ENCODE data around the gene NALCN.

The NALCN gene

DNA sequence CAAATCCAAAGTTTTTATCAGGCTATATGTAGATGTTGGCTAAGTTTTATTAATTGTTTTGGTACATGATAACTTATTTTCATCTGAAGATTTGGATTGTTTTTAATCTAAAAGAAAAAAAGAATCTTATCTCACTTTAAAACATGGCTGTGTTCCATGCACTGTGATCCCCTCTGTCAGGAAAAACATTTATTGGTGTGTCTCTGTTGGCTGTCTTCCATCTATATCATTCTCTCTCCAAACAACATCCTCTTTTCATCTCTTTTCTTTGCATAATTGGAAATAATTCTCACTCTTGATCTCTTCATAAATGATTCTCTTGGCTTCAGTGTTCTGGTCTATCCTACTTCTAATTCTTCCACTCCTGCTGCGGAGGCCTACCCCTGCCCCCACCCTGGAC, 4.2 kb downstream of the NALCN start:
- no peak for DNase-seq

DNA sequence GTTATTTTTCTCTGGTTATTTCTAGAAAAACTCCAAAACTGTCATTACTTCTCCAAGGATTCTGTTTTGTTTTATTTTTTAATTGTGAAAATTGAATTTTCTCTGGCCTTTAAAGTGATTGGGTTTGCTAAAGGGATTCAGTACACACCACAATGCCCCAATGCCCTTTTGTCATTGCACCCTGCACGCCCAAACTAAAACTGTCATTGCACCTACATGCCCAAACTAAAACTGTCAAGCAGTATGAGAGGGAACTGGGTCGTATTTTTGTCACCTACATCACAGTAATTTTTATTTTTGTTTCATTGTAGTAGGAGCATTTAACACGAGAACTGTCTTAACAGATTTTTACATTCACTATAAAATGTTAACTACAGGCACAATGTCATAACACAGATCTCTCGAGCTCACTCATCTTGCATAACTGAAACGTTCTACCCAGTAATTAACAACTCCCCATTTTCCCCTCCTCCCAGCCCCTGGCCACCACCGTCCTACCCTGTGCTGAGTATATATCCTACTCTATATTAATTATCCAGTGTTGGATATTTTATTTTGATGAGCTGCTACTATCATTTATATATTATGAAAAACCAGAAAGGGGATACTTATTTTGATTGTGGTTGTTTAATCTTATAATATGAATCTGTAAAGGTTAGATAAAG, 7.2 kb downstream of the NALCN start:
- DNase-seq = no peak

- DNase-seq = no peak
Measured at GRCh38 chr13:101408154-101408553, 8.2 kb downstream of the NALCN start.

DNA sequence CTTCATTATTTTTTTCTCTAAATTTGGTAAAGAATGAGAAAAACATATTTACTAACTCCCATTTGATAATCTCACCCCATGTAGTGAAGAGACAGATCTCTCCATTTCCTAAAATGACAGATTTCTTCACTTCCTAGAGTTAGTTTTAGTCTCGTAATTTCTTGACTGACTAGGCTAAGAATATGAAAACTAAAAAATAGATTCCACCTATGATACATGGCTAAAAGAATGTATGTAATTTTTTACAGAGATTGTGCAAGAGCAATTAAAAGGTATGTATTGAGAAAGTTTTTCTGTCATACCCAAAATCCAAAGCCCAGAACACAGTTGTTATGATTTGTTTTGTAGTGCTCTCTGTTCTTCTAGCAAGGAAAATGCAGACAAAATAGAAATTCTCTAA, 9.5 kb downstream of the NALCN start:
- DNase-seq = no peak

- DNase-seq = no peak
Measured at GRCh38 chr13:101401196-101401595, 15.1 kb downstream of the NALCN start.

DNA sequence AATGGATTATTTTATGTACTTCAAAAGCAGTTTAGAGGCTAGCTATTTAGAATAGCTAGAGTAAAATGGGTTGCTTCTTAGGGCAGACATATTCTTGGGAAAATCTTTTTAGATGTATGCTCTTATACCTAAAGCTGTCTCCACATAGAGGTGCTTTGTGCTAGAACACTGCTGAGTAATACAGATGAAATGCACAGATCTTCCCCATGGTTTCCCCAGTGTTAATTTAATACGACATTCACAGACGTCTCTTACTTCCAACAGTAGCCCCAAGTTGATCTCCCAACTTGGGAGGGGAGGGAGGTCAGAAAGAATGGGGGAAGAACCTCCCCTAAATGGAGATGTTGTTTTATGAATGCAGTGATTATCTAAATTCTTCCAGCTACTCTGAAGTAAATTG, 16.9 kb downstream of the NALCN start:
- no peak for DNase-seq

GRCh38 chr13:101398920-101399319, 17.4 kb downstream of the NALCN start:
- no peak for DNase-seq

DNA sequence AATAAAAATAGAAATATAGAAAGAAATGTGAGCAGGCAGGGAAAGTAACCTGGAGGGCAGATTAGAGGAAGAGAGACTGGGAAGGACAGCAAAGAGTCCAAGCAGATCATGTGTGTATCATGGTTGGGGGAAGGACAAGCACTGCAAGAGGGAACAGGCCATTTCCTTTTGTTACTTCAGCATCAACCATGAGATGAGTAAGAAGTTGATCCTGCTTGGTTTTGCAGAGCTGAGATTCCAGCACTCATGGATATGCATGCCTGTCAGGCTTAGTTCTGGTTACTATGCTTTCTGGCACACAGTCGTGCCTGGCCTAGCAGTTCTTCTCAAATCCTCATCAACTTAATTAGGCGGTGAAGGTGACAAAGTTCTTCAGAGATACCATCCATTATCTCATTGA, 18.1 kb downstream of the NALCN start:
- no peak for DNase-seq

- DNase-seq = no peak
Measured at GRCh38 chr13:101397742-101398141, 18.6 kb downstream of the NALCN start.

DNA sequence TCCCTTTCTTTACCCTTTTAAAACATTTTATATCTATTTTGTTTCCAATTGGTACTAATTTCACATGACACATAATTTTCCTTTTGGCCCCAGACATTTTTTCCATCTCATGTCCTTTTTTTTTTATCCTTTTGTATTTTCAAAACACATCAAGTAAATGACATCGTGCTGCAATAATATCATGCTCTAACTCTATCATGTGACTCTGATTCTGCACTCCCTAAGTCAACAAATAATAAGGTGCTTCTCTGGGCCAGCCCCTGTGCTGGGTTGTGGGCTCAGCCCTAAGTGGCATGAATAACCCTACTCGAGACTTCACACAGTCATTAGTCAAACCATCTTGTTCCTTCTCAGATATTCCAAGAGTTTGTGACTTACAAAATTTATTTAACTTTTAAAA, 21.7 kb downstream of the NALCN start:
- DNase-seq = no peak

- DNase-seq = no peak
Measured at GRCh38 chr13:101393140-101393539, 23.2 kb downstream of the NALCN start.

- DNase-seq = no peak
Measured at GRCh38 chr13:101390461-101390860, 25.8 kb downstream of the NALCN start.

DNA sequence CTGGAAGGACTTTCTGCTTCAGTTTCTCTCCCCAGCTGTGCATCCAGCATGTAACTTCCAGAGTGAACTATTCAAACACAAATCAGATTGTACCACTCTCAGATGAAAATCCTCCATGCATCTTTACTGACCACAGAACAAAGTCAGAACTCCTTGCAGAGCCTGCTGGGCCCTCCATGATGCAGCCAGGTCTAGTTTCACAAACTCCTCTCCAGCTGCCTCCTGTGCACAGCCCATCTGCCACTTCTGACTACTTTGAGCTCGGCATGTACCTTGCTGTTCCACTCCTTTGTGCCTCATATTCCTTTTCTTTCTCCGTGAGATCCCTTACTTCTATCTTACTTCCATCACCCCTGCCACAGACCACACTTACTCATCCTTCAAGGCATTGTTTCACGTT, 31.4 kb downstream of the NALCN start:
- DNase-seq = no peak

DNA sequence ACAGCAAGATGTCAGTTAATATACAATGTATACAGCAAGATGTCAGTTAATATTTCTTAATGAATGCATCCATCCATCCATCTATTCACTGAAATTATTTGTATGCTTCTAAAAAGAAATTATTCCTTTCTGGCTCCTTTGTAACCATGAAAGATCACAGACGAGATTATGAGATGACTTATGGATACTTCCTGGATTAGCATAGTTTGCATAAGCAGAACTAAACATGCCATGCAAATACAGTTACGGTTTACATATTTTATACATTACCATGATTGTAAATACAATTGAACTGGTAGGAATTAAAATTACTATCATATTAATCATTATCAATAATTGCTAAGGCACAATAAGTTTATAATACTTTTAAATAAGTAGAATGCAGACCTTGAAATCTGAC, 32.7 kb downstream of the NALCN start:
- DNase-seq = no peak

DNA sequence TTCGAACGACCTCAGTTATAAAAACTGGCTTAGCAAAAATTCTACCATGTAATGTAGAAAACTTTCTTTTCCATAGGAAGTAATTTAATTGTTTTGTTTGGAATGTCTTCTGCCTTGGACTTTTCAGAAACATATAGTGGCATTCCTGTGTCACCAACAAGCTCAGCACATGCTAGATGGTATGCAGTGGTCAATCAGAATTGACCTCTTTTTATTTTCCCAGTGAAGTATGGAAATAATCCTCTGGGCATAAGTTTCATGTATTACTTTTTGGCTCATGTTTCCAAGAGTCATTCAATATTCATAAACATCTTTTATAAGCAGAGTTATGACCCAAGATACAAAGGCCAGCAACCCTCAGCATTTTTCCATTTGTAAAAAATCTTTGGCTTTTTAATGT, 33.6 kb downstream of the NALCN start:
- DNase-seq = no peak

- DNase-seq = no peak
Measured at GRCh38 chr13:101382086-101382485, 34.2 kb downstream of the NALCN start.

- no peak for DNase-seq
Measured at GRCh38 chr13:101360525-101360924, 55.8 kb downstream of the NALCN start.

DNA sequence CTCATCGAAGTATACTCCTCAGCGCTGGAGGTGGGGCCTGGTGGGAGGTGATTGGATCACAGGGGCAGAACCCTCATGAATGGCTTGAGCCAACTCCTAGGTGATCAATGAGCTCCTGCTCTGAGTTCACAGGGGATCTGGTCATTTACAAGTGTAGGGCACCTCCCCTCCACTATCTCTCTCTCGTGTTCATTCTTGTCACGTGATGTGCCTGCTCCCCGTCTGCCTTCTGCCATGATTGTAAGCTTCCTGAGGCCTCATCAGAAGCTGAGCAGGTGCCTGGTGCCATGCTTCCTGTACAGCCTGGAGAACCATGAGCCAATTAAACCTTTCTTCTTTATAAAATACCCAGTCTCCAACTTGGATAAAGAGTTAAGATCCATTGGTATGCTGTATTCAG, 61.4 kb downstream of the NALCN start:
- no peak for DNase-seq

DNA sequence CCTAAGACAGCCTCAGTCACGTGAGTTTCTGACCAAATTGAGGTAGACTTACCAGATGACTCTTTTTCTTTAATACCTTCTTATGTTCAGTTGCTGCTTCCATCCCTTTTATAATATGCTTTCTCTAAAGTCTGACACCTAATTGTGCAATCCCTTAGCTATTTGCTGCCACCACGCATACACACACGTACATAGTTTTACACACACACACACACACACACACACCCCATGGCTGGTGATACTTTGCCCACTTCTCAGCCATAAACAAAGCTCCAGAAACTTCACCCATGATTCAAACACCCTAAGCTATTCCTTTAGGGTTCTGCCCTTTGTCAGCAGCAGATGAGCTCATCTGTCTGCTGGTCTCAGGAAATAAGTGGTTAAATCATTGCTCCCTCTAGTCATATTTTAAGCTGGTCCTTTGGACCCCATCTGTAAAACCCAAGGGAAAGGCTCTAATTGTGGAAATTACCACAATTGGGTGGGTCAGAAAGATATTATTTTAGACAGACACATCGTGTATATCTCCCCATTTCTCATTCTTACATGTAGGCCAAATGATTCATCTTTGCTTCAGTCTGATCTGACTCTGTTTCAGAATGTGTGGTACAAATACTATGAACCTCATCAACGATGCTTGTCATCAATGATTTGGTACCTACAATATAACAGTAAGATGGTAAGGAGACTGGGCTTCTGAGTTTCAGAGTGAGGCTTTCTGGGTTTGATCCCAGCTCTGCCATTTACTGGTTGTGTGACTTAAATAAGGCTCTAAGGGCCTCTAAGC, 69.2 kb downstream of the NALCN start:
- DNase-seq = no peak

GRCh38 chr13:101346161-101346560, 70.1 kb downstream of the NALCN start:
- no peak for DNase-seq

DNA sequence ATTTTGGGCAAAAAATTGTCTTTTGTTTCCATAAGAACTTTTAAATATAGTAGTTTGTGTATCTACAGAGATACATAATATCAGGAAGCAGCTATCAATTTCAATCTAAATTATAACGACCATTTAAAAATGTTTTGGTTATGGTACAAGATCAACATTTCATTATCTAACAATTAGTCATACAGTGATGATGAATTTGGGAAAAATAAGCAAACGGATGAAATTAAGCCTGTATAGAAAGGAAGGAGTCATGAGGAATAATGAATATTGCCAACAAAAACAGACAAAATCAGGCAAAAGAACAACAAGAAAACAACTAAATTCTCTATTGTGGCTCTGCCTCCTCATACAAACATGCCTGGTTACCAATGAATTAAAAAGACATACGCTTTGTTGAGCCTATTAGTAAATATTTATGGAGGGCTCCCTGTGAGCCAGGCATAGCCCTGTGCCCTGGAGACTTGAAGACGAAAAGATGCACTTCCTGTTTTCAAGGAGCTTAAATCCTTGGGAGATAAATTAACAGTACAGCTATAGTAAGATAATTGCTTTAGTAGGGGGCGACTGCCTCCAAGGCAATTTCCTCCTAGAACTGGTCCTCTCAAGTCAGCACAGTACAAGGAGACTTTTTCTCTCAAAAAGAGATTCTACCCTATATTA, 73.0 kb downstream of the NALCN start:
- DNase-seq = no peak

DNA sequence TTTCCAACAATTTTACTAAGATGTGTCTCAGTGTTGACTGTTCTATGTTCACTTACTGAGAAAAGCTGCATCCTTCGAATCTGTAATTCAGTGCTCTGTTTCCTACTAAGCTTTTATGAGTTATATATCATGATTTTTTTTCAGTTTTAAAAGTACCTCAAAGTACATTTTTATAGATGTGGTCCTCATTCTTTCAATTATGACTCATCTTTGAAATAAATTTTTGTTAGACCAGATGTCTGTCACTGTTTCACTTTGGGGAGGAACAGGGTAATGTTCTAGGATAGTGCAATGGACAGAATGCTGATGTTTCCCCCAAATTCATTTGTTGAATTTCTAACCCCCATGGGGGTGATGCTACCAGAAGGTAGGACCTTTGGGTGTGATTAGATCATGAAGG, 74.8 kb downstream of the NALCN start:
- DNase-seq = no peak

- DNase-seq = no peak
Measured at GRCh38 chr13:101339202-101339601, 77.1 kb downstream of the NALCN start.

DNA sequence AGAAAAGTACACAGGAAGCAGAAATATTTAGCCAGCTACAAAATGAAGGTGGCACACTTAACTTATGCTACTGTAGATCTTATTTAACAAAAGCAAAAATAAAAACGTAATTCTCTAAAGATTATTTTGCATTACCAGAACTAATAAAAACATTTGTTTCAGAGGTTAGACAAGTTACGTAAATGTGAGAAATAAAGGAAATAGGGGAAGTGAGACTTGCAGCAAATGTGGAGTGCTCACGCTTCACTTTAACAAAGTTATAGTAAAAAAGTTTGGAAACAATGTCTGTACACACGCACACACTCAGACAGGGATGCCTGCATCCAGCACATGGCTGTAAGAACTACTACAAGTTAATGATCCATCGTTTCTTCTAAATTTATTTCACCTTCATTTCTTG, 83.7 kb downstream of the NALCN start:
- DNase-seq = no peak

Measured in CD4-positive, alpha-beta T cell treated with Interleukin-15 for 1 hour (primary cell).